OCI-LY7 (cell line): Measurements from ENCODE around the gene GNB1L. TPM values are rescaled to one million over a fixed set of nuclear protein-coding genes. Genes with fewer than 3 reads are reported as not detected.

Experiments used
- BruUV-seq: library from RNA; stranded (reverse); fragments of 400-500 nt; replicated peaks from 2 replicates; lab custom pipeline; 2021; lab: Mats Ljungman, UMichigan
- CTCF ChIA-PET: fragments of 300-600 bp; sonication (Branson Sonifier 250); formaldehyde crosslinking; loops from one replicate; lab custom pipeline; 2022; ENCODE audit warnings: antibody characterized with exemption; ENCODE audit not compliant: unreplicated experiment; lab: Charles Lee
- POLR2A ChIA-PET: fragments of 300-600 bp; sonication (Branson Sonifier 250); formaldehyde crosslinking; loops from one replicate; lab custom pipeline; 2022; ENCODE audit warnings: antibody characterized with exemption; lab: Charles Lee
- DNase-seq: peaks from one replicate; pipeline ENCODE4 v3.0.0-alpha.2; 2015; ENCODE audit warnings: low spot score
- H2AFZ ChIP-seq: fragments of 200-600 bp; sonication (generic), shearing (Covaris generic); 2 replicates; pipeline ENCODE4 v1.6.1; 2014; ENCODE audit warnings: mild to moderate bottlenecking, antibody characterized with exemption, low read length, moderate library complexity
- H3K27ac ChIP-seq: fragments of 200-600 bp; sonication (generic); 2 replicates; pipeline ENCODE4 v1.5.1; 2014; ENCODE audit warnings: mixed run types, low read depth, mild to moderate bottlenecking, moderate library complexity, low read length, inconsistent platforms; ENCODE audit not compliant: poor library complexity, severe bottlenecking
- H3K36me3 ChIP-seq: fragments of 200-600 bp; sonication (generic); 2 replicates; pipeline ENCODE4 v1.6.1; 2014; ENCODE audit warnings: mild to moderate bottlenecking, antibody characterized with exemption, low read length, moderate library complexity, mixed read lengths; ENCODE audit not compliant: insufficient read depth
- H3K4me1 ChIP-seq: fragments of 200-600 bp; sonication (generic); 2 replicates; pipeline ENCODE4 v1.5.1; 2014; ENCODE audit warnings: mild to moderate bottlenecking, low read length; ENCODE audit not compliant: insufficient read depth, poor library complexity, severe bottlenecking
- H3K4me2 ChIP-seq: fragments of 200-600 bp; sonication (generic); 2 replicates; pipeline ENCODE4 v1.6.1; 2014; ENCODE audit warnings: mild to moderate bottlenecking, low read length
- H3K4me3 ChIP-seq: fragments of 200-600 bp; sonication (generic); 2 replicates; pipeline ENCODE4 v1.5.1; 2014; ENCODE audit warnings: mild to moderate bottlenecking, low read depth, low read length; ENCODE audit not compliant: poor library complexity, severe bottlenecking
- H3K79me2 ChIP-seq: fragments of 200-600 bp; sonication (generic); 2 replicates; pipeline ENCODE4 v1.6.1; 2016; ENCODE audit warnings: low read depth, mild to moderate bottlenecking, low read length, moderate library complexity, mixed read lengths; ENCODE audit not compliant: insufficient read depth
- H3K9me2 ChIP-seq: fragments of 200-600 bp; sonication (generic); 2 replicates; pipeline ENCODE4 v1.6.1; 2016; ENCODE audit warnings: mild to moderate bottlenecking, low read length, mixed read lengths; ENCODE audit not compliant: insufficient read depth
- H3K9me3 ChIP-seq: fragments of 200-600 bp; sonication (generic); 2 replicates; pipeline ENCODE4 v1.6.1; 2014; ENCODE audit warnings: mild to moderate bottlenecking, mixed run types, low read length, mixed read lengths
- H4K20me1 ChIP-seq: fragments of 200-600 bp; sonication (generic); 2 replicates; pipeline ENCODE4 v1.6.1; 2014; ENCODE audit warnings: mild to moderate bottlenecking, antibody characterized with exemption, low read length, moderate library complexity, mixed read lengths; ENCODE audit not compliant: insufficient read depth
- EZH2phosphoT487 ChIP-seq: fragments of 200-600 bp; sonication (generic); IDR thresholded peaks from 2 replicates; pipeline ENCODE4 v1.6.1; 2018; ENCODE audit warnings: low read depth, borderline replicate concordance, mild to moderate bottlenecking, mixed run types, antibody characterized with exemption, low read length, moderate library complexity, mixed read lengths
- intact Hi-C: fragments of 100-400 bp; cut with micrococcal nuclease; formaldehyde crosslinking; loops from one replicate; pipeline ENCODE4 v1.10.0; 2022; ENCODE audit not compliant: unreplicated experiment
- total RNA-seq, 2 experiments: library from RNA; depleted of rRNA in 1 of 2; stranded (reverse); fragments of >200 nt in 1 of 2; shearing (Covaris generic) in 1 of 2; gene quantifications; 2 replicates each; pipeline ENCODE4 v1.2.3, GENCODE V29; 2014 to 2022
- TF ChIP-seq, protein P1 (sequence below): fragments of 200-600 bp; sonication (generic); conservative IDR thresholded peaks from 2 replicates; pipeline ENCODE4 v1.5.1; 2014; ENCODE audit warnings: mild to moderate bottlenecking, antibody characterized with exemption, low read length, moderate library complexity, mixed read lengths

GNB1L gene
- total RNA-seq, 2 experiments from 2014 or later = 13.1 to 26.7 TPM

DNA sequence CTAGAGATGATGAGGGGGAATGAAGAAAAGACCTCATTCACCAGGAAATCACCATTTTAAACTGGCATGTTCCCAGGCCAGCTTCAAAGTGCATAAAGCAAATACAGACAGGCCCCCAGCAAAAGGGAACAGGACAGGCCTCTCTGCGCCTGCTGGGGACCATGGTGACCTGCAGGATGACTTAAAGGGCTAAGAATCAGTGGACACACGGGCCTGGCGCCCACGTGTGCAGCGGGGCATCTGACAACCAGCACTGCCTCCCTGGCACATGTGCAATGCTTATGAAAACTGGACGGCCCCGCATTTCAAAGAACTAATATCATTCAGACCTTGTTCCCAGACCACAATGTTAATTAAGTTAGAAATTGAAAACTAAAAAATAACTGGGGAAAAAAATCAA lies 58.5 kb downstream of the GNB1L start:
- CTCF ChIA-PET = no interaction called here
- POLR2A ChIA-PET = no interaction called here
- no peak overlapping the region for H3K27ac ChIP-seq
- TF ChIP-seq EZH2phosphoT487 = no peak
- TF ChIP-seq, protein P1, sequence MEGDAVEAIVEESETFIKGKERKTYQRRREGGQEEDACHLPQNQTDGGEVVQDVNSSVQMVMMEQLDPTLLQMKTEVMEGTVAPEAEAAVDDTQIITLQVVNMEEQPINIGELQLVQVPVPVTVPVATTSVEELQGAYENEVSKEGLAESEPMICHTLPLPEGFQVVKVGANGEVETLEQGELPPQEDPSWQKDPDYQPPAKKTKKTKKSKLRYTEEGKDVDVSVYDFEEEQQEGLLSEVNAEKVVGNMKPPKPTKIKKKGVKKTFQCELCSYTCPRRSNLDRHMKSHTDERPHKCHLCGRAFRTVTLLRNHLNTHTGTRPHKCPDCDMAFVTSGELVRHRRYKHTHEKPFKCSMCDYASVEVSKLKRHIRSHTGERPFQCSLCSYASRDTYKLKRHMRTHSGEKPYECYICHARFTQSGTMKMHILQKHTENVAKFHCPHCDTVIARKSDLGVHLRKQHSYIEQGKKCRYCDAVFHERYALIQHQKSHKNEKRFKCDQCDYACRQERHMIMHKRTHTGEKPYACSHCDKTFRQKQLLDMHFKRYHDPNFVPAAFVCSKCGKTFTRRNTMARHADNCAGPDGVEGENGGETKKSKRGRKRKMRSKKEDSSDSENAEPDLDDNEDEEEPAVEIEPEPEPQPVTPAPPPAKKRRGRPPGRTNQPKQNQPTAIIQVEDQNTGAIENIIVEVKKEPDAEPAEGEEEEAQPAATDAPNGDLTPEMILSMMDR = no peak
- intact Hi-C loops = no loop called here
- no TSS peak for BruUV-seq
- H3K9me2 ChIP-seq = no peaks in the 10 kb centered on the region
- no peak overlapping the region for H3K4me3 ChIP-seq
- no peaks in the 10 kb centered on the region for H3K79me2 ChIP-seq
- no peak overlapping the region for H2AFZ ChIP-seq
- no peak for DNase-seq
- no peaks in the 10 kb centered on the region for H3K9me3 ChIP-seq
- H3K4me1 ChIP-seq = no peaks in the 10 kb centered on the region
- H3K36me3 ChIP-seq = peaks cover 18% of the 10 kb centered on the region
- no peaks in the 10 kb centered on the region for H4K20me1 ChIP-seq
- H3K4me2 ChIP-seq = no peak overlapping the region

DNA sequence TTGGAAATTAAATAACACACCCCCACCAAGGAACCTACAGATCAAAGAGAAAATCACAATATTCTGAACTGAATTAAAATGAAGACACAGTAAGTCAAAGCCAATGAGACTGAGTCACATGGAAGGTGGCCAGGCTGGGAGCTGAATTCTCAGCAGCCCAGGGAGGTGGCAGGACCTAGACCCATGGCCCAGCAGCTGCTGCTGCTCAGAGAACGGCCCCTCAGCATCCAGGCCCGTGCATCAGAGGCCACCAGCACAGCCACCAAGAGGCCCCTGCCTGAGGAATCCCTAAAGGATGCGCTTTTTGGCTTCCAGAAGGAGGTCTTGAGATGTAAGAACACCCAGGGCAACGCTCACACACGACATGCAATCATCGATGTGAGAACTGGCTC lies 59.1 kb downstream of the GNB1L start:
- no peaks in the 10 kb centered on the region for H3K4me1 ChIP-seq
- no peak overlapping the region for H3K4me2 ChIP-seq
- peaks cover 23% of the 10 kb centered on the region for H3K36me3 ChIP-seq
- DNase-seq = no peak
- H3K27ac ChIP-seq = no peak overlapping the region
- H2AFZ ChIP-seq = no peak overlapping the region
- CTCF ChIA-PET = no interaction called here
- H3K4me3 ChIP-seq = no peak overlapping the region
- POLR2A ChIA-PET = no interaction called here
- no peaks in the 10 kb centered on the region for H3K79me2 ChIP-seq
- H4K20me1 ChIP-seq = no peaks in the 10 kb centered on the region
- H3K9me2 ChIP-seq = no peaks in the 10 kb centered on the region
- BruUV-seq = no TSS peak
- intact Hi-C loops = no loop called here
- H3K9me3 ChIP-seq = no peaks in the 10 kb centered on the region
- no peak for TF ChIP-seq EZH2phosphoT487
- TF ChIP-seq, protein P1 = no peak

DNA sequence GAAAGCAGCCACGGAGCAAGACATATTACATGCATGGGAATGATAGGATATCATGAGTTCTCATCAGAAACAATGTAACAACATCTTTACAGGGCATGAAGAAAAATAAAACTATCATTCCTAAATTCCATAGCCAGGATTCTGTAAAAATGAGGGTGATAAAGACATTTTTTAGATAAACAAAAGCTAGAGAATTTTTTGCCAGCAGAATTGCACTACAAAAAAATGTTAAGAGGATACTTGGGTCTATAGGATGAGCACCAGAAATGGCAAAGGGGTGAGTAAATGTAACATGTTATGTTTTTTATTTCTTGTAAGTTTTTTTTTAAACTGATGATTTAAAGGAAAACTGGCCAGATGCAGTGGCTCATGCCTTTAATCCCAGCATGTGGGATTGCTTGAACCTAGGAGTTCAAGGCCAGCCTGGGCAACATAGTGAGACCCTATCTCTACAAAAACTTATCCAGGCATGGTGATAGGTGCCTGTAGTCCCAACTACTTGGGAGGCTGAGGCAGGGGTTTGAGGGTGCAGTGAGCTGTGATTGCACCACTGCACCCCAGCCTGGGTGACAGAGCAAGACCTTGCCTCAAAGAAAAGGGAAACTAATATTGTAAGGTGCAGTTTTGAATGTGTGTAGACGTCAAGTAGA lies 60.9 kb downstream of the GNB1L start:
- Histone ChIP-seq H3K27ac (no peak overlapping the region), H2AFZ (no peak overlapping the region), H3K79me2 (no peaks in the 10 kb centered on the region), H4K20me1 (no peaks in the 10 kb centered on the region), H3K4me3 (no peak overlapping the region), H3K36me3 (peaks cover 32% of the 10 kb centered on the region), H3K4me2 (no peak overlapping the region), H3K9me3 (no peaks in the 10 kb centered on the region), H3K9me2 (no peaks in the 10 kb centered on the region), H3K4me1 (no peaks in the 10 kb centered on the region)
- DNase-seq = no peak
- intact Hi-C loops = no loop called here
- CTCF ChIA-PET = no interaction called here
- BruUV-seq = no TSS peak
- POLR2A ChIA-PET = no interaction called here
- TF ChIP-seq, protein P1 = no peak
